Mesenchymal stem cell (in vitro differentiated cells and primary cell): ENCODE measurements around the gene SCLY.
A peak's percentile ranks its signal among the peaks of the same experiment; 100 is the strongest.
"Not testable (repeated sequence)": the region's sequence is repeated elsewhere in the genome, so short reads cannot be mapped to it uniquely, and the experiment has no call there.

Experiments used
- DNase-seq: peaks from one replicate; pipeline ENCODE4 v3.0.0-alpha.2; 2013
- H2AFZ ChIP-seq: one replicate; pipeline ENCODE4 v1.6.1; 2013; ENCODE audit warnings: low read depth, mild to moderate bottlenecking, control low read depth, inconsistent platforms, low read length, moderate library complexity
- H2AK5ac ChIP-seq: 2 replicates; pipeline ENCODE4 v1.6.1; 2013; ENCODE audit warnings: low read length, moderate library complexity, mild to moderate bottlenecking, inconsistent platforms; ENCODE audit not compliant: severe bottlenecking
- H2BK120ac ChIP-seq: one replicate; pipeline ENCODE4 v1.6.1; 2013; ENCODE audit warnings: low read depth, mild to moderate bottlenecking, inconsistent platforms, low read length, moderate library complexity
- H2BK12ac ChIP-seq, 2 experiments: one replicate each; pipeline ENCODE4 v1.6.1; 2013; ENCODE audit warnings: inconsistent platforms in 2 of 2, low read length in 2 of 2, mild to moderate bottlenecking in 2 of 2, moderate library complexity in 2 of 2, control low read depth in 1 of 2
- H2BK15ac ChIP-seq: one replicate; pipeline ENCODE4 v1.6.1; 2013; ENCODE audit warnings: mild to moderate bottlenecking, low read depth, inconsistent platforms; ENCODE audit not compliant: poor library complexity, severe bottlenecking
- H2BK5ac ChIP-seq: 2 replicates; pipeline ENCODE4 v1.6.1; 2013; ENCODE audit warnings: low read depth, mild to moderate bottlenecking, low read length, control low read depth, inconsistent platforms; ENCODE audit not compliant: poor library complexity, severe bottlenecking
- H3K14ac ChIP-seq, 2 experiments: one replicate each; pipeline ENCODE4 v1.6.1; 2013; ENCODE audit warnings: inconsistent platforms in 2 of 2, low read length in 2 of 2, control low read depth in 1 of 2, mild to moderate bottlenecking in 1 of 2, moderate library complexity in 1 of 2
- H3K18ac ChIP-seq, 2 experiments: one replicate each; pipeline ENCODE4 v1.6.1; 2013; ENCODE audit warnings: inconsistent platforms in 2 of 2, low read length in 2 of 2, control low read depth in 1 of 2, low read depth in 1 of 2, mild to moderate bottlenecking in 1 of 2
- H3K23ac ChIP-seq, 2 experiments: one replicate each; pipeline ENCODE4 v1.6.1; 2013; ENCODE audit warnings: inconsistent platforms in 2 of 2, low read length in 2 of 2, mild to moderate bottlenecking in 2 of 2, moderate library complexity in 2 of 2, control low read depth in 1 of 2
- H3K27ac ChIP-seq: 2 replicates; pipeline ENCODE4 v1.5.1; 2013; ENCODE audit warnings: mild to moderate bottlenecking, moderate library complexity, low read length, control low read depth, inconsistent platforms; ENCODE audit not compliant: poor library complexity, severe bottlenecking
- H3K27me3 ChIP-seq, 2 experiments: 2 replicates each; pipeline versions ENCODE4 v1.6.1 to v1.7.0; 2013; ENCODE audit warnings: low read length in 2 of 2, mild to moderate bottlenecking in 2 of 2, moderate library complexity in 2 of 2, control low read depth in 1 of 2, inconsistent platforms in 1 of 2; ENCODE audit not compliant: control insufficient read depth in 1 of 2, insufficient read depth in 1 of 2
- H3K36me3 ChIP-seq, 2 experiments: 2 replicates each; pipeline versions ENCODE4 v1.6.1 to v1.7.0; 2013; ENCODE audit warnings: low read length in 2 of 2, control low read depth in 1 of 2, inconsistent platforms in 1 of 2, low read depth in 1 of 2, mild to moderate bottlenecking in 1 of 2; ENCODE audit not compliant: insufficient read depth in 2 of 2, control insufficient read depth in 1 of 2
- H3K4ac ChIP-seq, 2 experiments: one replicate each; pipeline ENCODE4 v1.6.1; 2013; ENCODE audit warnings: inconsistent platforms in 2 of 2, low read length in 2 of 2, mild to moderate bottlenecking in 2 of 2, moderate library complexity in 2 of 2, control low read depth in 1 of 2, low read depth in 1 of 2
- H3K4me1 ChIP-seq: 2 replicates; pipeline ENCODE4 v1.6.1; 2013; ENCODE audit warnings: low read depth, low read length, control low read depth; ENCODE audit not compliant: control insufficient read depth, insufficient read depth
- H3K4me2 ChIP-seq: 2 replicates; pipeline ENCODE4 v1.6.1; 2013; ENCODE audit warnings: low read length, mild to moderate bottlenecking, inconsistent platforms; ENCODE audit not compliant: poor library complexity, severe bottlenecking
- H3K4me3 ChIP-seq, 2 experiments: 2 replicates each; pipeline versions ENCODE4 v1.5.1 to v1.7.0; 2013; ENCODE audit warnings: low read length in 2 of 2, mild to moderate bottlenecking in 2 of 2, control low read depth in 1 of 2, low read depth in 1 of 2; ENCODE audit not compliant: insufficient read depth in 1 of 2
- H3K79me1 ChIP-seq: replicated peaks from 2 replicates; pipeline ENCODE4 v1.6.1; 2013; ENCODE audit warnings: mild to moderate bottlenecking, control low read depth, low read length, inconsistent platforms; ENCODE audit not compliant: poor library complexity, severe bottlenecking
- H3K9ac ChIP-seq: 2 replicates; pipeline ENCODE4 v1.7.0; 2013; ENCODE audit warnings: mild to moderate bottlenecking, low read length, moderate library complexity
- H3K9me3 ChIP-seq: 2 replicates; pipeline ENCODE4 v1.7.0; 2013; ENCODE audit warnings: mild to moderate bottlenecking, low read length; ENCODE audit not compliant: control insufficient read depth
- H4K8ac ChIP-seq: one replicate; pipeline ENCODE4 v1.6.1; 2013; ENCODE audit warnings: inconsistent platforms, mild to moderate bottlenecking, low read length, moderate library complexity
- H4K91ac ChIP-seq: one replicate; pipeline ENCODE4 v1.6.1; 2013; ENCODE audit warnings: mild to moderate bottlenecking, low read length, inconsistent platforms
- WGBS: methylation state at CpG from one replicate; pipeline ENCODE4 v1.1.7; 2013; ENCODE audit warnings: mixed read lengths; 5-methylcytosine and 5-hydroxymethylcytosine counted together

Gene SCLY

DNA sequence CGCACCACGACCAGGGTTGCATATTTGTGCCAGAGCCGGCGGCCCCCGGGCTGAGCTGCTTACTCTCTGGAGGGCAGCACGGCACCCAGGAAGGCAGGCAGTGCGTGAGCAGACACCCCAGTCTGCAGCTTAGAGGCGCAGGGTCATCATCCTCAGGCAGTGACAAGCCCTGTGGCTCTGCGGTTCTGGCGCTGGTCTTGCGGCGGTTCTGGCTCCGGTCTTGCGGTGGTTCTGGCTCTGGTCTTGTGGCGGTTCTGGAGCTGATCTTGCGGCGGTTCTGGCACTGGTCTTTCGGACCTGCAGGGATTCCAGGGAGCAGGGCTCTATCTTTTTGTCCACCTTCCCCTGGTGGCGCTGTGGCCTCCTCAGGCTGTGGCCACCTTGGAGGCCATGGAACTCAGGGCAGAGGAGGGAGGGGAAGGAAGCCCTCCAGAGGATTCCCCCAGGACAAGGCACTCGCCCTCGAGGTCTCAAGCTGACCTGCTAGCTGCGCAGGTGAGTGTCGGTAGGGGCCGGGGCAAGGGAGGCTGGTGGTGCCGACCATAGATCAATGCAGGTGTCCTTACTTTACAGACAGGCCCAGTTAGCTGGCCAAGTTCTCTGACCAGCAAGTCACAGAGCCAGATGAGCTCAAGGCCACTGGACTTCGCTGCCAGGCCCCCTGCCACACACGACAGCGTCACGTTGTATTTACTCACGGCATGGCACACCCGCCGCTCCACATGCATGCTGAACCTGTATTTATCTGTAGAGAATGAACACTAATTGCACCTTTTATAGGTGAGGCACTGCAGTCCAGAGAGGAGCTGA is 54.3 kb downstream of the SCLY start:
- Histone ChIP-seq H3K9me3 (peaks cover 38% of the 10 kb centered on the region), H3K36me3 (peaks cover 0 to 5% of the 10 kb centered on the region in 2 experiments), H2AFZ (no peak overlapping the region), H2BK5ac (no peak overlapping the region), H3K14ac (no peak overlapping the region), H3K23ac (no peak overlapping the region), H3K9ac (no peak overlapping the region), H2BK12ac (no peak overlapping the region), H2BK15ac (no peak overlapping the region), H2AK5ac (no peak overlapping the region), H3K4ac (no peak overlapping the region), H3K4me1 (peaks cover 4% of the 10 kb centered on the region), H4K8ac (no peak overlapping the region), H4K91ac (no peak overlapping the region), H3K27me3 (peaks cover 32 to 35% of the 10 kb centered on the region in 2 experiments), H3K18ac (no peak overlapping the region), H3K4me2 (no peak overlapping the region), H2BK120ac (no peak overlapping the region), H3K4me3 (no peak overlapping the region), H3K27ac (no peak overlapping the region), H3K79me1 (no peaks in the 10 kb centered on the region)
- 89% methylated on average over 32 of the region's 32 CpGs for WGBS
- DNase-seq, result no peak

DNA sequence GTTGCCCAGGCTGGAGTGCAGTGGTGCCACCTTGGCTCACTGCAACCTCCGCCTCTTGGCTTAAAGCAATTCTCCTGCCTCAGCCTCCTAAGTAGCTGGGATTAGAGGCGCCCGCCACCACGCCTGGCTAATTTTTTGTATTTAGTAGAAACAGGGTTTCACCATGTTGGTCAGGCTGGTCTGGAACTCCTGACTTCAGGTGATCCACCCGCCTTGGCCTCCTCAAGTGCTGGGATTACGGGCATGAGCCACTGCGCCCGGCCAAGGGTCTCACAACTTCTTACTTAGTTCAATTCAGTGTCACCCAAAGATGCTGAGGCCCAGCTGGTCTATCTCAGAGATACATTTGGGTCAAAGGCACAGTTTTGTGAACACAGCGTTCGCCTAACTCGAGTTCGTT is 54.9 kb downstream of the SCLY start:
- H2AFZ ChIP-seq, H3K4ac ChIP-seq, H3K18ac ChIP-seq, H4K91ac ChIP-seq, H2BK120ac ChIP-seq, H2BK5ac ChIP-seq, H3K14ac ChIP-seq, H3K9ac ChIP-seq, H4K8ac ChIP-seq, H3K79me1 ChIP-seq, H2BK15ac ChIP-seq, H3K23ac ChIP-seq, H3K27ac ChIP-seq, DNase-seq, H3K4me1 ChIP-seq, H2BK12ac ChIP-seq, H3K4me2 ChIP-seq, H3K4me3 ChIP-seq, H3K36me3 ChIP-seq, H2AK5ac ChIP-seq: not testable (repeated sequence)
- H3K9me3 ChIP-seq, result peaks cover 38% of the 10 kb centered on the region
- WGBS, result 94% methylated on average over 12 of the region's 12 CpGs
- H3K27me3 ChIP-seq, result peaks cover 39 to 42% of the 10 kb centered on the region in 2 experiments

DNA sequence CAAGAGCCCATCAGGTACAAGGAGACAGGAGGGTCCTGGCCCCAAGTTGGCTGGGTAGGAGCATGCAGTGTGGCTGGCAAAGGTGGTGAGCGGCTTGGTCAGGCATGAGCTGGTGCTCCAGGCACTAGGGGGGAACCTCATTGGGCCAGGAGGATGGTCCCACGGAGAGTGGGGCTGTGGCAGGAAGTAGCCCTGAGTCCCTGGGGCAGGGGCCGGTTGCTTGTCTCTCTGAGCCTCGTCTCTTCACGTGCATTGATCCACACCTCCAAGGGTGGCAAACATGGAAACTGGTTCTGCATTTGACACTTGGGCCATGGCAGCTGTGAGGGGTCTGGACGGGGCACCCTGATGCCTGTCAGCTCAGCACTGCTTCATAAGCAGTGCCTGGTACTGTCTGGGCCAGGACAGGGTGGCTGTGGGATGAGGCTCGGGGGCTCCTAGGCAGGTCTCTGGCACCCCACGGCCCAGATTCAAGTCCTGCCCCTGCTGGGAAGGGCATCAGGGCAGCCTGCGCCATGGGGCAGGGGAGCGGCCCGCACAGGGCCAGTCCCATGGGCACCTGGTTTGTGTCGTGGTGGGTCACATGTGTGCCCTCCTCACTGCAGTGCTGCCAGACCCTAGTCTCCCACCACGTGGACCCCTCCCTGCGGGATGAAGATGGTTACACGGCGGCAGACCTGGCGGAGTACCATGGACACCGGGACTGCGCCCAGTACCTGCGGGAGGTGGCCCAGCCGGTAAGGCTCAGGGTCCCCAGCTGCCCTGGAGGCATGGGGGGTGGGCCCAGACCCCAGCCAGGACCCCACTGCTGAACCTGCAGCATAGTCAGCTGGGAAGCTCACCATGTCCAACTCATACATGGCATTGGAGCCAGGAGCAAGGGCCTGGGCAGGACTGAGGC is 55.7 kb downstream of the SCLY start:
- H3K4me3 ChIP-seq, result no peak overlapping the region
- no peak overlapping the region for H2AFZ ChIP-seq
- 94% methylated on average over 21 of the region's 21 CpGs for WGBS
- no peak overlapping the region for H3K27ac ChIP-seq
- H3K9me3 ChIP-seq, result peaks cover 33% of the 10 kb centered on the region
- H3K36me3 ChIP-seq, result peaks cover 0 to 5% of the 10 kb centered on the region in 2 experiments
- H2BK5ac ChIP-seq, result no peak overlapping the region
- peak overlapping the region in 1 of 2 experiments; percentile 21 for H3K14ac ChIP-seq
- H3K4me2 ChIP-seq, result no peak overlapping the region
- peaks cover 15% of the 10 kb centered on the region for H3K4me1 ChIP-seq
- no peak overlapping the region for H3K18ac ChIP-seq
- H3K4ac ChIP-seq, result no peak overlapping the region
- H3K27me3 ChIP-seq, result peaks cover 46 to 49% of the 10 kb centered on the region in 2 experiments
- no peaks in the 10 kb centered on the region for H3K79me1 ChIP-seq
- no peak overlapping the region for H4K8ac ChIP-seq
- H3K23ac ChIP-seq, result no peak overlapping the region
- no peak overlapping the region for H2BK120ac ChIP-seq
- H3K9ac ChIP-seq, result no peak overlapping the region
- no peak overlapping the region for H4K91ac ChIP-seq
- no peak overlapping the region for H2BK15ac ChIP-seq
- H2AK5ac ChIP-seq, result no peak overlapping the region
- no peak overlapping the region for H2BK12ac ChIP-seq
- DNase-seq, result no peak
